Spleen (tissue), 11 donors: ENCODE measurements around the gene SLC26A9. TPM values are rescaled to one million over a fixed set of nuclear protein-coding genes. Genes with fewer than 3 reads are reported as not detected.

Source experiments
- DNase-seq: peaks from one replicate; pipeline ENCODE4 v3.0.0-alpha.2; 2020
- H3K27ac ChIP-seq, 8 donors: fragments of 200-600 bp; sonication (generic) in 7 of 8; 1 replicate in 4 of 8; 2 replicates in 4 of 8; pipeline versions ENCODE4 v1.5.0 to v1.8.0; 2016 to 2021; ENCODE audit warnings: inconsistent platforms in 4 of 8, mild to moderate bottlenecking in 4 of 8, moderate library complexity in 1 of 8
- H3K27me3 ChIP-seq, 7 donors: fragments of 200-600 bp; sonication (generic) in 6 of 7; replicated peaks in 1 of 7; 1 replicate in 4 of 7; 2 replicates in 3 of 7; pipeline versions ENCODE4 v1.5.0 to v1.8.0; 2016 to 2021; ENCODE audit warnings: inconsistent platforms in 3 of 7, mild to moderate bottlenecking in 1 of 7
- H3K36me3 ChIP-seq, 6 donors: fragments of 200-600 bp; sonication (generic) in 5 of 6; 1 replicate in 4 of 6; 2 replicates in 2 of 6; pipeline versions ENCODE4 v1.5.0 to v1.8.0; 2016 to 2021; ENCODE audit warnings: inconsistent platforms in 2 of 6
- H3K4me1 ChIP-seq, 6 donors: fragments of 200-600 bp; sonication (generic) in 5 of 6; 1 replicate in 3 of 6; 2 replicates in 3 of 6; pipeline versions ENCODE4 v1.5.0 to v1.8.0; 2016 to 2021; ENCODE audit warnings: inconsistent platforms in 3 of 6
- H3K4me3 ChIP-seq, 8 donors: fragments of 200-600 bp; sonication (generic) in 7 of 8; 1 replicate in 4 of 8; 2 replicates in 4 of 8; pipeline versions ENCODE4 v1.5.0 to v1.8.0; 2016 to 2021; ENCODE audit warnings: inconsistent platforms in 4 of 8, mild to moderate bottlenecking in 4 of 8, moderate library complexity in 2 of 8
- H3K9me3 ChIP-seq, 8 donors: fragments of 200-600 bp; sonication (generic) in 7 of 8; 1 replicate in 4 of 8; 2 replicates in 4 of 8; pipeline versions ENCODE4 v1.5.0 to v1.8.0; 2016 to 2021; ENCODE audit warnings: inconsistent platforms in 4 of 8
- POLR2A ChIP-seq, 3 donors: fragments of 450-650 bp; IDR thresholded peaks; one replicate each; pipeline ENCODE4 v1.5.1; 2017; ENCODE audit warnings: antibody characterized with exemption in 3 of 3, mild to moderate bottlenecking in 1 of 3
- POLR2AphosphoS5 ChIP-seq, 3 donors: sonication (generic); formaldehyde crosslinking; IDR thresholded peaks; one replicate each; pipeline ENCODE4 v1.5.1; 2017; ENCODE audit warnings: antibody characterized with exemption in 3 of 3
- WGBS, 5 donors: extraction: QIAGEN DNeasy Blood & Tissue Kit in 3 of 5; methylation state at CpG; one replicate each; pipeline versions ENCODE4 v1.1.5 to v1.1.7; 2013 to 2018; 5-methylcytosine and 5-hydroxymethylcytosine counted together
- intact Hi-C: fragments of 100-400 bp; cut with DNase I; formaldehyde crosslinking; loops from one replicate; pipeline ENCODE4 v1.15.0; 2023; ENCODE audit warnings: low total_unique reads
- polyA plus RNA-seq, 3 donors: library from polyadenylated mRNA; stranded (reverse); fragments of 200-250 nt; gene quantifications; one replicate each; pipeline ENCODE4 v1.2.1, GENCODE V29; 2013
- total RNA-seq, 7 donors: library from RNA; depleted of rRNA in 3 of 7; stranded (reverse); fragments of >200 nt in 3 of 7; fragmentation: NEBNext Ultra II Directional in 4 of 7; extraction: Animal tissue kit (Norgen Biotek cat#: 25700) in 4 of 7; gene quantifications; one replicate each; pipeline versions ENCODE4 v1.1.0 to v1.2.1, GENCODE V29; 2016 to 2021
- TF ChIP-seq, protein P1 (sequence below), 11 experiments: fragments of 200-600 bp in 7 of 11; fragments of 450-650 bp in 4 of 11; sonication (generic) in 4 of 11; IDR thresholded peaks in 8 of 11; conservative IDR thresholded peaks in 3 of 11; 1 replicate in 7 of 11; 2 replicates in 4 of 11; pipeline versions ENCODE4 v1.4.0 to v1.8.0; 2016 to 2021; ENCODE audit warnings: antibody characterized with exemption in 11 of 11, inconsistent platforms in 4 of 11, mild to moderate bottlenecking in 1 of 11
- donor health status: healthy with polysubstance abuse.
- donor health status: DM: no; HTN: no; CAD: no; lungs with moderate emphysema.
- donor health status: DM: no; HTN: no; CAD: no.
- donor health status: Bipolar disorder and iron deficiency.
- donor health status: healthy.
- donor health status: DM: no; HTN: no; CAD: no.
- donor health status: DM: yes; HTN: yes; CAD: no.

SLC26A9 gene
- total and polyA plus RNA-seq, 10 donors = 0.02 to 0.03 TPM; not detected in 8

DNA sequence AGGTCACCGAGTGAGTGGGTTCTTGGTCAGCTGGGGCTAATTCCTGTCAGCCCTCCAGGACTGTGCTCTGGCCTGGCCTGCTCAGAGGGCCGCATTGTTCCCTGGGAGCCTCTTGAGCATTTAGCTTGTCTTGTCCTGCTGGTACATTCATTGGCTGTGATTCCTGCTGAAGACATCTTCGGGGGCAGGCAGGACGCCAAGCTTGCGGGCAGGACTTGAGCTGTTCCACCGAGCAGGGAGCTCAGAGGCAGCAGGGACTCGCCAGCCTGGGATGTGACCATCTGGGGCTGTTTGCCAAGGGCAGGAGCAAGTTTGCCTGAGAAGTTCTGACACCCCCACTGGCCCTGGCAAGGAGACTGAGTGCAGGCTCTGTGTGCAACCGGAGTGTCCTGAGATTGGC, 7.0 kb upstream of the SLC26A9 start:
- H3K4me3 ChIP-seq = no peak overlapping the region
- H3K27me3 ChIP-seq = peaks cover 0 to 5% (median 0%) of the 10 kb centered on the region in 7 donors
- no peak for DNase-seq
- 75 to 86% (median 79%) methylated on average over 3 to 8 of the region's 8 CpGs for WGBS, 5 donors
- H3K27ac ChIP-seq = peak overlapping the region in 1 of 8 donors; percentile 24
- TF ChIP-seq POLR2AphosphoS5 (IDR thresholded peaks at IDR 0.05) = no peak
- TF ChIP-seq, protein P1, sequence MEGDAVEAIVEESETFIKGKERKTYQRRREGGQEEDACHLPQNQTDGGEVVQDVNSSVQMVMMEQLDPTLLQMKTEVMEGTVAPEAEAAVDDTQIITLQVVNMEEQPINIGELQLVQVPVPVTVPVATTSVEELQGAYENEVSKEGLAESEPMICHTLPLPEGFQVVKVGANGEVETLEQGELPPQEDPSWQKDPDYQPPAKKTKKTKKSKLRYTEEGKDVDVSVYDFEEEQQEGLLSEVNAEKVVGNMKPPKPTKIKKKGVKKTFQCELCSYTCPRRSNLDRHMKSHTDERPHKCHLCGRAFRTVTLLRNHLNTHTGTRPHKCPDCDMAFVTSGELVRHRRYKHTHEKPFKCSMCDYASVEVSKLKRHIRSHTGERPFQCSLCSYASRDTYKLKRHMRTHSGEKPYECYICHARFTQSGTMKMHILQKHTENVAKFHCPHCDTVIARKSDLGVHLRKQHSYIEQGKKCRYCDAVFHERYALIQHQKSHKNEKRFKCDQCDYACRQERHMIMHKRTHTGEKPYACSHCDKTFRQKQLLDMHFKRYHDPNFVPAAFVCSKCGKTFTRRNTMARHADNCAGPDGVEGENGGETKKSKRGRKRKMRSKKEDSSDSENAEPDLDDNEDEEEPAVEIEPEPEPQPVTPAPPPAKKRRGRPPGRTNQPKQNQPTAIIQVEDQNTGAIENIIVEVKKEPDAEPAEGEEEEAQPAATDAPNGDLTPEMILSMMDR (IDR thresholded peaks at IDR 0.05 in 8 of 11, conservative IDR thresholded peaks at IDR 0.05 in 3 of 11) = no peak
- no peak for TF ChIP-seq POLR2A (IDR thresholded peaks at IDR 0.05)
- intact Hi-C loops = no loop called here
- no peaks in the 10 kb centered on the region for H3K36me3 ChIP-seq
- no peaks in the 10 kb centered on the region for H3K4me1 ChIP-seq
- no peaks in the 10 kb centered on the region for H3K9me3 ChIP-seq

GRCh38 chr1:205949753-205950152, 6.5 kb upstream of the SLC26A9 start:
- no peak for DNase-seq
- Histone ChIP-seq H3K9me3 (no peaks in the 10 kb centered on the region), H3K4me3 (no peak overlapping the region), H3K27ac (peak overlapping the region in 1 of 8 donors; percentile 24), H3K4me1 (no peaks in the 10 kb centered on the region), H3K27me3 (peaks cover 0 to 10% (median 0%) of the 10 kb centered on the region in 7 donors), H3K36me3 (no peaks in the 10 kb centered on the region)
- WGBS, 5 donors = 67 to 100% (median 92%) methylated on average over 1 of the region's 1 CpG
- TF ChIP-seq, protein P1 (IDR thresholded peaks at IDR 0.05 in 8 of 11, conservative IDR thresholded peaks at IDR 0.05 in 3 of 11) = no peak
- TF ChIP-seq POLR2AphosphoS5 (IDR thresholded peaks at IDR 0.05) (no peak), POLR2A (IDR thresholded peaks at IDR 0.05) (no peak)
- intact Hi-C loops = no loop called here

DNA sequence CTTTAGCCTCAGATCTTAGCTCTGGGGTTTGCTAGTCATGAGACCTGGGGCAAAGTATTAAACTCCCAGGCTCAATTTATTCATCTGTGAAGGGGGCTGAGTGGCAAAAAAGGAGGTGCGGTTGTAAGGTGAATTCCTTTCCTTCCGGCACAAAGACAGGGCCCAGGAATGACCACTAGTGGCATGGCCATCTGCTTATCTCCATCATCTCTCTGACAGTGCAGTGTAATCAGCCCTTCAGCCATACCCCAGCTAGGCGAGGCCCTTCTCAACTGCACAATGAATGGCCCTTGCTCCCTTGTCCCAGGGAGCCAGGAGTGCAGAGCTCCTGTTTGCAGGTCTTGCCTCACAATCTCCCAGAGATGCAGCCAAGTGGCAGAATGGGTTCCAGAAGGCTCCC, 5.6 kb upstream of the SLC26A9 start:
- intact Hi-C loops = no loop called here
- 82 to 96% (median 95%) methylated on average over 3 of the region's 3 CpGs for WGBS, 5 donors
- no peak for DNase-seq
- no peaks in the 10 kb centered on the region for H3K36me3 ChIP-seq
- peaks cover 0 to 19% (median 0%) of the 10 kb centered on the region in 7 donors for H3K27me3 ChIP-seq
- H3K27ac ChIP-seq = no peak overlapping the region
- H3K4me3 ChIP-seq = no peak overlapping the region
- no peaks in the 10 kb centered on the region for H3K9me3 ChIP-seq
- no peak for TF ChIP-seq POLR2A (IDR thresholded peaks at IDR 0.05)
- H3K4me1 ChIP-seq = no peaks in the 10 kb centered on the region

GRCh38 chr1:205948039-205948438, 4.8 kb upstream of the SLC26A9 start:
- 69 to 79% (median 78%) methylated on average over 4 of the region's 4 CpGs for WGBS, 5 donors
- TF ChIP-seq POLR2AphosphoS5 (IDR thresholded peaks at IDR 0.05) (no peak), POLR2A (IDR thresholded peaks at IDR 0.05) (no peak)
- H3K36me3 ChIP-seq = no peaks in the 10 kb centered on the region
- no peak for DNase-seq
- no peak overlapping the region for H3K27ac ChIP-seq
- no peaks in the 10 kb centered on the region for H3K4me1 ChIP-seq
- peaks cover 0 to 27% (median 5%) of the 10 kb centered on the region in 7 donors for H3K27me3 ChIP-seq
- no peak overlapping the region for H3K4me3 ChIP-seq
- no peaks in the 10 kb centered on the region for H3K9me3 ChIP-seq
- intact Hi-C loops = no loop called here

GRCh38 chr1:205947024-205947423, 3.8 kb upstream of the SLC26A9 start:
- DNase-seq = no peak
- no peaks in the 10 kb centered on the region for H3K36me3 ChIP-seq
- WGBS, 5 donors = 63 to 83% (median 80%) methylated on average over 2 to 4 of the region's 4 CpGs
- H3K4me3 ChIP-seq = no peak overlapping the region
- intact Hi-C loops = no loop called here
- TF ChIP-seq POLR2A (IDR thresholded peaks at IDR 0.05) = no peak
- TF ChIP-seq, protein P1 (IDR thresholded peaks at IDR 0.05 in 8 of 11, conservative IDR thresholded peaks at IDR 0.05 in 3 of 11) = no peak
- no peak for TF ChIP-seq POLR2AphosphoS5 (IDR thresholded peaks at IDR 0.05)
- no peaks in the 10 kb centered on the region for H3K4me1 ChIP-seq
- no peaks in the 10 kb centered on the region for H3K9me3 ChIP-seq
- H3K27ac ChIP-seq = no peak overlapping the region
- peaks cover 0 to 37% (median 5%) of the 10 kb centered on the region in 7 donors for H3K27me3 ChIP-seq
